Measurements from ENCODE around the gene SETD2.

GRCh38 chr3:47143068-47143467 lies 20.8 kb downstream of the SETD2 start:
- TF ChIP-seq POLR2A (IDR thresholded peaks at IDR 0.05) (no peak), POLR2AphosphoS5 (IDR thresholded peaks at IDR 0.05) (no peak)

Data from transverse colon (tissue), 3 donors.